ENCODE data around the gene FLCN.

Gene FLCN

GRCh38 chr17:17191346-17191792 lies 45.6 kb downstream of the FLCN start:
- no peak overlapping the region for H3K14ac ChIP-seq (ENCODE audit: low read length in 2 of 2)
- peak overlapping the region in 1 of 2 experiments; percentile 14 for H3K23ac ChIP-seq (ENCODE audit: low read length in 2 of 2)
- H3K4ac ChIP-seq (ENCODE audit: low read depth in 1 of 2, low read length in 2 of 2): peak overlapping the region in 1 of 2 experiments; percentile 34
- H2BK15ac ChIP-seq (ENCODE audit: low read depth, poor library complexity, severe bottlenecking): peak overlapping the region; percentile 48
- peak overlapping the region; percentile 88 to 89 for H3K18ac ChIP-seq (ENCODE audit: low read depth in 1 of 2, low read length in 2 of 2)
- H3K36me3 ChIP-seq (ENCODE audit: control insufficient read depth in 1 of 2, insufficient read depth in 2 of 2, low read depth in 1 of 2, low read length in 2 of 2): peaks cover 26 to 35% of the 10 kb centered on the region in 2 experiments
- H2BK120ac ChIP-seq (ENCODE audit: low read depth, low read length): no peak overlapping the region
- no peak overlapping the region for H3K4me3 ChIP-seq (ENCODE audit: insufficient read depth in 1 of 2, low read depth in 1 of 2, low read length in 2 of 2)
- H3K9me3 ChIP-seq (ENCODE audit: control insufficient read depth, low read length): no peaks in the 10 kb centered on the region
- WGBS: 5% methylated on average over 7 of the region's 11 CpGs
- H3K9ac ChIP-seq (ENCODE audit: low read length): no peak overlapping the region
- peak overlapping the region; percentile 33 for H2AK5ac ChIP-seq (ENCODE audit: low read length, severe bottlenecking)
- H2BK5ac ChIP-seq (ENCODE audit: low read depth, low read length, poor library complexity, severe bottlenecking): no peak overlapping the region
- peaks cover 24% of the 10 kb centered on the region for H3K4me1 ChIP-seq (ENCODE audit: control insufficient read depth, insufficient read depth, low read depth, low read length)
- DNase-seq: peak; percentile 93
- peak overlapping the region; percentile 47 for H3K27ac ChIP-seq (ENCODE audit: low read length, poor library complexity, severe bottlenecking)
- no peak overlapping the region for H2AFZ ChIP-seq (ENCODE audit: low read depth, low read length)
- peak overlapping the region; percentile 33 to 65 for H2BK12ac ChIP-seq (ENCODE audit: low read length in 2 of 2)
- no peaks in the 10 kb centered on the region for H3K27me3 ChIP-seq (ENCODE audit: control insufficient read depth in 1 of 2, insufficient read depth in 1 of 2, low read length in 2 of 2)
- H4K8ac ChIP-seq (ENCODE audit: low read length): peak overlapping the region; percentile 91
- peak overlapping the region; percentile 95 for H4K91ac ChIP-seq (ENCODE audit: low read length)
- peak overlapping the region; percentile 62 for H3K4me2 ChIP-seq (ENCODE audit: low read length, poor library complexity, severe bottlenecking)
- peaks cover 4% of the 10 kb centered on the region for H3K79me1 ChIP-seq (replicated peaks; ENCODE audit: low read length, poor library complexity, severe bottlenecking)

- Histone ChIP-seq H3K9me3 (ENCODE audit: control insufficient read depth, low read length) (no peaks in the 10 kb centered on the region), H2AFZ (ENCODE audit: low read depth, low read length) (no peak overlapping the region), H4K91ac (ENCODE audit: low read length) (no peak overlapping the region), H3K36me3 (ENCODE audit: control insufficient read depth in 1 of 2, insufficient read depth in 2 of 2, low read depth in 1 of 2, low read length in 2 of 2) (peaks cover 27 to 46% of the 10 kb centered on the region in 2 experiments), H3K27me3 (ENCODE audit: control insufficient read depth in 1 of 2, insufficient read depth in 1 of 2, low read length in 2 of 2) (no peaks in the 10 kb centered on the region), H2BK5ac (ENCODE audit: low read depth, low read length, poor library complexity, severe bottlenecking) (no peak overlapping the region), H3K23ac (ENCODE audit: low read length in 2 of 2) (no peak overlapping the region), H2AK5ac (ENCODE audit: low read length, severe bottlenecking) (peak overlapping the region; percentile 53), H3K18ac (ENCODE audit: low read depth in 1 of 2, low read length in 2 of 2) (peak overlapping the region in 1 of 2 experiments; percentile 77), H3K27ac (ENCODE audit: low read length, poor library complexity, severe bottlenecking) (no peak overlapping the region), H3K4me2 (ENCODE audit: low read length, poor library complexity, severe bottlenecking) (no peak overlapping the region), H2BK12ac (ENCODE audit: low read length in 2 of 2) (peak overlapping the region in 1 of 2 experiments; percentile 67), H3K9ac (ENCODE audit: low read length) (no peak overlapping the region), H3K79me1 (replicated peaks; ENCODE audit: low read length, poor library complexity, severe bottlenecking) (peaks cover 4% of the 10 kb centered on the region), H3K4ac (ENCODE audit: low read depth in 1 of 2, low read length in 2 of 2) (no peak overlapping the region), H3K4me1 (ENCODE audit: control insufficient read depth, insufficient read depth, low read depth, low read length) (peaks cover 24% of the 10 kb centered on the region), H4K8ac (ENCODE audit: low read length) (peak overlapping the region; percentile 71), H3K4me3 (ENCODE audit: insufficient read depth in 1 of 2, low read depth in 1 of 2, low read length in 2 of 2) (no peak overlapping the region), H3K14ac (ENCODE audit: low read length in 2 of 2) (no peak overlapping the region), H2BK120ac (ENCODE audit: low read depth, low read length) (peak overlapping the region; percentile 68), H2BK15ac (ENCODE audit: low read depth, poor library complexity, severe bottlenecking) (no peak overlapping the region)
- DNase-seq: no peak
- 94% methylated on average over 7 of the region's 7 CpGs for WGBS
These were observed 46.8 kb downstream of the FLCN start for GRCh38 chr17:17190188-17190587.

- H2AK5ac ChIP-seq (ENCODE audit: low read length, severe bottlenecking): no peak overlapping the region
- H3K36me3 ChIP-seq (ENCODE audit: control insufficient read depth in 1 of 2, insufficient read depth in 2 of 2, low read depth in 1 of 2, low read length in 2 of 2): peaks cover 32 to 51% of the 10 kb centered on the region in 2 experiments
- H2AFZ ChIP-seq (ENCODE audit: low read depth, low read length): no peak overlapping the region
- no peak overlapping the region for H3K9ac ChIP-seq (ENCODE audit: low read length)
- DNase-seq: no peak
- 42% methylated on average over 4 of the region's 4 CpGs for WGBS
- H3K14ac ChIP-seq (ENCODE audit: low read length in 2 of 2): no peak overlapping the region
- H3K79me1 ChIP-seq (replicated peaks; ENCODE audit: low read length, poor library complexity, severe bottlenecking): peaks cover 5% of the 10 kb centered on the region
- H2BK12ac ChIP-seq (ENCODE audit: low read length in 2 of 2): no peak overlapping the region
- H3K27ac ChIP-seq (ENCODE audit: low read length, poor library complexity, severe bottlenecking): no peak overlapping the region
- no peaks in the 10 kb centered on the region for H3K27me3 ChIP-seq (ENCODE audit: control insufficient read depth in 1 of 2, insufficient read depth in 1 of 2, low read length in 2 of 2)
- no peak overlapping the region for H2BK5ac ChIP-seq (ENCODE audit: low read depth, low read length, poor library complexity, severe bottlenecking)
- no peak overlapping the region for H2BK120ac ChIP-seq (ENCODE audit: low read depth, low read length)
- H3K18ac ChIP-seq (ENCODE audit: low read depth in 1 of 2, low read length in 2 of 2): peak overlapping the region in 1 of 2 experiments; percentile 77
- no peak overlapping the region for H3K23ac ChIP-seq (ENCODE audit: low read length in 2 of 2)
- H2BK15ac ChIP-seq (ENCODE audit: low read depth, poor library complexity, severe bottlenecking): no peak overlapping the region
- H3K4ac ChIP-seq (ENCODE audit: low read depth in 1 of 2, low read length in 2 of 2): no peak overlapping the region
- H4K91ac ChIP-seq (ENCODE audit: low read length): no peak overlapping the region
- no peaks in the 10 kb centered on the region for H3K9me3 ChIP-seq (ENCODE audit: control insufficient read depth, low read length)
- no peak overlapping the region for H3K4me3 ChIP-seq (ENCODE audit: insufficient read depth in 1 of 2, low read depth in 1 of 2, low read length in 2 of 2)
- no peak overlapping the region for H3K4me2 ChIP-seq (ENCODE audit: low read length, poor library complexity, severe bottlenecking)
- no peak overlapping the region for H4K8ac ChIP-seq (ENCODE audit: low read length)
- peaks cover 24% of the 10 kb centered on the region for H3K4me1 ChIP-seq (ENCODE audit: control insufficient read depth, insufficient read depth, low read depth, low read length)
These were observed 47.4 kb downstream of the FLCN start for GRCh38 chr17:17189559-17189958.

- Histone ChIP-seq H3K27ac (ENCODE audit: low read length, poor library complexity, severe bottlenecking) (no peak overlapping the region), H4K8ac (ENCODE audit: low read length) (peak overlapping the region; percentile 55), H3K9me3 (ENCODE audit: control insufficient read depth, low read length) (no peaks in the 10 kb centered on the region), H3K14ac (ENCODE audit: low read length in 2 of 2) (no peak overlapping the region), H3K36me3 (ENCODE audit: control insufficient read depth in 1 of 2, insufficient read depth in 2 of 2, low read depth in 1 of 2, low read length in 2 of 2) (peaks cover 41 to 61% of the 10 kb centered on the region in 2 experiments), H2BK120ac (ENCODE audit: low read depth, low read length) (no peak overlapping the region), H3K18ac (ENCODE audit: low read depth in 1 of 2, low read length in 2 of 2) (no peak overlapping the region), H3K23ac (ENCODE audit: low read length in 2 of 2) (no peak overlapping the region), H3K9ac (ENCODE audit: low read length) (no peak overlapping the region), H2BK15ac (ENCODE audit: low read depth, poor library complexity, severe bottlenecking) (no peak overlapping the region), H3K79me1 (replicated peaks; ENCODE audit: low read length, poor library complexity, severe bottlenecking) (peaks cover 8% of the 10 kb centered on the region), H2BK5ac (ENCODE audit: low read depth, low read length, poor library complexity, severe bottlenecking) (no peak overlapping the region), H2AK5ac (ENCODE audit: low read length, severe bottlenecking) (no peak overlapping the region), H3K4ac (ENCODE audit: low read depth in 1 of 2, low read length in 2 of 2) (no peak overlapping the region), H2BK12ac (ENCODE audit: low read length in 2 of 2) (no peak overlapping the region), H4K91ac (ENCODE audit: low read length) (no peak overlapping the region), H3K4me3 (ENCODE audit: insufficient read depth in 1 of 2, low read depth in 1 of 2, low read length in 2 of 2) (no peak overlapping the region), H3K27me3 (ENCODE audit: control insufficient read depth in 1 of 2, insufficient read depth in 1 of 2, low read length in 2 of 2) (no peaks in the 10 kb centered on the region), H3K4me1 (ENCODE audit: control insufficient read depth, insufficient read depth, low read depth, low read length) (peaks cover 24% of the 10 kb centered on the region), H2AFZ (ENCODE audit: low read depth, low read length) (no peak overlapping the region), H3K4me2 (ENCODE audit: low read length, poor library complexity, severe bottlenecking) (no peak overlapping the region)
- WGBS: 98% methylated on average over 3 of the region's 4 CpGs
- no peak for DNase-seq
These were observed 48.4 kb downstream of the FLCN start for GRCh38 chr17:17188586-17188985.
